ENCODE measurements around the gene NOTCH2. TPM values are rescaled to one million over a fixed set of nuclear protein-coding genes. Genes with fewer than 3 reads are reported as not detected.
"Not testable (repeated sequence)": the region's sequence is repeated elsewhere in the genome, so short reads cannot be mapped to it uniquely, and the experiment has no call there.

NOTCH2 gene
- 10 to 100 TPM; 11.6 to 38.1 (median 16.7) TPM for polyA plus RNA-seq

DNA sequence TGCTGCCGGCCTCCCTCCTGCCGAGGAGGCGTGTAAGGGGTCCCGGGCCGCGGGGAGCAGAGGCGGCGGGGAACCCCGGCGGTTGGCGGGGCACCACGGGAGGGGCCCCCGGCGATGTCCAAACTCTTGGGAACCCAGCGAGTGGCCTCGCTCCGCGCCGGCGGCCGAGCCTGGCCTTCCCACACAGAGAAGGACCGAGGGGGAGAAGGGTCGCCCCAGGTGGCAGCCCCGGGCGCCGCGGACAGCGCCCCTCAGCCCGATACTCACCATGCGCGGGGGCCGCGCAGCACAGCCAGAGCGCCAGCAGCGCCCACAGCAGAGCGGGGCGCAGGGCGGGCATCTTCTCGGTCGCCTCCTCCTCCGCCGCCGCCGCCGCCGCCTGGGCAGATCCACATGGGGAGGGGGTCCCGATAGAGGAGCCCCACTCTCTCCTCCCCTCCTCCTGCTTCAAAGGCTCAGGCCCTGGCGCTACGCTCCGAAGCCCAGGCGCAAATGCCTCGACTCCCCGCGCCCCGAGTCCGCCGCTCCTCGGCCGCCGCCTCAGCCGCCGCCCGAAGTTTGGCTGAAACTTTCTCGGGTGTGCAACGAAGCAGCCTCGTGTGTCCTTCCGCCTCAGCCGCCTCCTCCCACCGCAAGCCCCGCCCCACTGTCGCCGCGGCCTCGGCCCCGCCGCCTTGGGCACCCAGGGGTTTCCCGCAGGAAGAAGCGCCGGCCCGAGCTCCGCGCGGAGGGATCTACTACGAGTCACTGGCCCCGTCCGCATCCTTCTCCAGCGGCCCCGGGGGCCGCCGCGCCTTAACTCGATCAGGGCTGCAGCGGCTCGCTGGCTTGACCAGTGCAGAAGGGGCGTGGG, at the start of gene NOTCH2:
Gene NOTCH2 (minus strand): TSS at position 596 of the 853 bp plus-strand sequence. CDS start 256 bp downstream, at position 340.
- H3K36me3 Mint-ChIP-seq; H3K27ac Mint-ChIP-seq; H3K9me3 Mint-ChIP-seq; H3K27me3 Mint-ChIP-seq (ENCODE audit: low read depth in 3 of 3); H3K4me1 Mint-ChIP-seq: not testable (repeated sequence)
- H3K4me3 Mint-ChIP-seq: peak within 1 kb of the TSS; percentile 46 to 79 (median 65)
- DNase-seq: peak; percentile 79 to 85 (median 83)

DNA sequence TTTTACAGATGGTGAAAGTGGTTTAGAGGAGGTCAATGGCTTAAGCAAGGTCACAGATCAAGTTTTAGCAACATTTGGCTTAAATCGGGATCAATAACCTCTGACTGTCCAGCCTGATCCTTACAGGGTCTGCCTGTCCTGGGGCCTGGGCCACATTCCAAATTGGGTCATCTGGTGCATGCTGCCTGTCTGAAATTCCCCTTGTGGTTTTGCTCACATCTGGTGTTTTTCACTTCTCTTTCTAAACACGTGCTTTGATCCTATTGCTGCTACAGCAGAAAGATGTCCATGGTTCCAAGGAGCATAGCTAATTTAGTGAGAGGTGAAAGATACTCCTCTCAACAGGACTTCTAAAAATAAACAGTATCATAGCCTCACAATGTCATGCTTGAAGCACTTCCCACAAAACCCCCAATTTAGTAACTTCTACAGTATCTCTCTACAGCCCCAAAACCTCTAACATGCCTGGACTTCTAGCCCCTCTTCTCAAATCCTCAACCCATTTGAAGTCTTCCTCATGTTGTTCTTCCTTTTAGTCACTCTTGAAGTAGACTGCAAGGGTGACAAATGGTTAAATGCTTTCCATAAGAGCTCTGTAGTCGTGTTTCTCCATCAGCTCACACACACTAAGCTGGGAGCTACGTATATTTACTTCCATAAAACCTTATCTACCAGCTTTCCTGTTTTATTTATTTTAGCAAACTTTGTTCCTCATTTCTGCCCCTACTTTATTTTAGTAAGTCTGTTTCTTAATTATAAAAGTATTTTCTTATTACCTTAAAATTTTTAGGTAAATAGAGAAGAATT, 48.1 kb upstream of the NOTCH2 start:
- not testable (repeated sequence) for H3K27ac Mint-ChIP-seq; H3K27me3 Mint-ChIP-seq (ENCODE audit: low read depth in 3 of 3); H3K4me3 Mint-ChIP-seq; H3K9me3 Mint-ChIP-seq; H3K4me1 Mint-ChIP-seq; DNase-seq; H3K36me3 Mint-ChIP-seq

DNA sequence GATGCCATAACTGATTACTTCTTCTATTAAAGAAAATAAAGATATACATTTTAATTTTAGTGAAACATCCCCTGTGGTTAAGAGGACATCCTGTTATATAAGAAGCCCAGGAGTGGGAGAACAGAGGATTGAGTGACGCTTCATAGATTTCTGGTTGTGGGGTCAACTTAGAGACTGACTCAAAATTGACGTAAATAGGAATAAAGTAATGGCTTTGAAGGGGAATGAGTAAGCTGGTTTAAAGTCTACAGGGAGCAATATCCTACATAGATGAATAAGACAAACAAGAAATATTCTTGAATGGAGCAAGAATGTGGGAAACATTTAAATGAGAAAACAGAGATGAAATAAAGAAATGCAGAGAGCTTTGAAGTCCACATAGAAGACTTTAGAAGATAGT, 46.6 kb upstream of the NOTCH2 start:
- not testable (repeated sequence) for H3K4me3 Mint-ChIP-seq, H3K27ac Mint-ChIP-seq, H3K9me3 Mint-ChIP-seq

DNA sequence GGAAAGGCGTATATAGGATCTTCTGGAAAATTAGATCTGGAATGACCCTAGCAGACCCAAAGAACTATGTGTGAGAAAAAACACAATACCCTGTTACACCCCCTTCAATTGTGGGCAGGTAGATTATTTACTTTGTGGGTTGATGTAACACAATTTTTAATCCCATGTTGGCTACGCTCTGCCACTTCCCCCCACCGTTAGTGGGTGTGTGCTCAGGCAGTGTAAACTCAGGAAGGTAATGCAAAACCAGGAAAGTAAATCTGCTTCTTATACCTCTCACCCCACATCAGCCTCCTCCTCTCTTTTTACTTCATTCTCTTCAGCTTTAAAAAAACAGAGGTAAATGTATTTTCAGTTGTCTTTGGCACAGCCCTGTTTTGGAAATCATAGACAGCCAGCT, 43.7 kb upstream of the NOTCH2 start:
- H3K4me1 Mint-ChIP-seq; H3K36me3 Mint-ChIP-seq; DNase-seq; H3K4me3 Mint-ChIP-seq; H3K9me3 Mint-ChIP-seq; H3K27ac Mint-ChIP-seq; H3K27me3 Mint-ChIP-seq (ENCODE audit: low read depth in 3 of 3): not testable (repeated sequence)

More for the DNA sequence above, 46.6 kb upstream of the NOTCH2 start:
- not testable (repeated sequence) for H3K4me1 Mint-ChIP-seq; H3K27me3 Mint-ChIP-seq (ENCODE audit: low read depth in 3 of 3); DNase-seq; H3K36me3 Mint-ChIP-seq

DNA sequence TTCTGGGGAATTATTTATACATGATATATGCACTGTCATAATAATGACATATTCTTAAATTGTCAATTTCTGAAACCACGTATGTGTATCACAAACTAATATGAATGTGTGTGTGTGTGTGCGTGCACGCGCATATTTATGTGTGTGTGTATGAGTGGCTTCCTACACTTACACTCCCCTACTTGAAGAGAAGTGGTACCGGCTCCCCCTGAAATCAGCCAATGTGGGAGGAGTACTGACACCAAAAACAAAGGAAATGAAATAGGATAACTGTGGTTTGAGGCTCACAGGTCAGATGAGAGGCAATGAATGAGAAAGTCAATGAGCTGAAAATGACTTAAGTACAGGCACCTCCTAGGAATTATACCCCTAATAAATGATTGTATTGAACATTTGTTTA, 42.8 kb upstream of the NOTCH2 start:
- not testable (repeated sequence) for DNase-seq; H3K4me3 Mint-ChIP-seq; H3K4me1 Mint-ChIP-seq; H3K27me3 Mint-ChIP-seq (ENCODE audit: low read depth in 3 of 3); H3K36me3 Mint-ChIP-seq; H3K27ac Mint-ChIP-seq; H3K9me3 Mint-ChIP-seq

DNA sequence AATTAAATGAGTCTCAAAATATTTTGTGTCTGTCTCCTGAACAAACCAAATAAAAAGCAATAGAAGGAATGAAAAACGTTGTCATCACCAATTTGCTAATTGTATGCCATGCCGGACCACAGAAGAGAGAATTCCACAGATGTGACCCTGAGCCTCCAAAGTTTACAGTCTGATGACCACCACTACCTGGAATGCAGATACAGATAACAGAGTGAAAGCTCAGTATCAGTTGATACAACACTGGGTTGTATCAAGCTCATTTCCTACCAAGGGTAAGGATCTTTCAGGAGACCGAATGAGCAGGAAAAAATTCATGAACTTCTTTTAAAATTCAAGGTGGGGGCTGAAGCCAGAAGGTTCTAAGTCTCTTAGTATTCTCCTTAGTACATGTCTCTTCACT, 42.3 kb upstream of the NOTCH2 start:
- H3K27ac Mint-ChIP-seq; H3K4me3 Mint-ChIP-seq; H3K9me3 Mint-ChIP-seq; H3K27me3 Mint-ChIP-seq (ENCODE audit: low read depth in 3 of 3); DNase-seq; H3K36me3 Mint-ChIP-seq; H3K4me1 Mint-ChIP-seq: not testable (repeated sequence)

DNA sequence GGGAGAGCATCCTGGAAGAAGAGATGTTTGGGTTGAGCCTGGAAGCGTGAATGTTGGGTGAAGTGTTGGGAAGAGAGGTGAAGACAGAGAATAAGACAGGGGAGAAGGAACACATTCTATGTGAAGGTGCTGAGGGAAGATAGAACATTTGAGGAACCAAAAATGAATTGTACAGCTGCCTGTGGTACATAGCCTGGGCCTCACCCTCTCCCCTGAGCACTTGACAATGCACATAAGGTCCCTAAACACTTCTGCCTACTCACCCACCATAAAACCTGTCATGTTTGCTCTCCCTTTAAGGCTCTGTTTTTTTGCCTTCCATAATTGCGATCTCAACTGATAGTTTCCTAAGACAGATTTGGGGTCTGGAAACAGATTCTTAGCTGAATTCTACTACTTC, 41.5 kb upstream of the NOTCH2 start:
- H3K27ac Mint-ChIP-seq; H3K4me1 Mint-ChIP-seq; H3K9me3 Mint-ChIP-seq; DNase-seq; H3K4me3 Mint-ChIP-seq; H3K27me3 Mint-ChIP-seq (ENCODE audit: low read depth in 3 of 3); H3K36me3 Mint-ChIP-seq: not testable (repeated sequence)

DNA sequence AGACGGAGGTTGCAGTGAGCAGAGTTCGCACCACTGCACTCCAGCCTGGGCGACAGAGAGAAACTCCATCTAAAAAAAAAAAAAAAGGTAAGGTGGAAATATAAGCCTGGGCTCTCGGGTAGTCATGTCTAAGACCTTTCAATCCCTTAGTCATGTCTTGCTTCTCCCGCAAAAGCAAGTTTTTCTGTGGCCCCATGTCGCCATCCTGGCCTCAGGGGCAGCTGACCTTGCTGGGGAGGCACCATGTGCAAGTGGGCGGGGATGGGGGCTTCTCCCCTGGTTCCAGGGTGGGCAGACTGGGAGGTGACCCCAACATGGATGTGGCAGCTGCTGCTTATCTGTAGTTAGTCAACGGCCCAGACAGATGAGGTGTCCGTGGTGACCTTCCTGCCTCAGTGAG, 40.2 kb upstream of the NOTCH2 start:
- not testable (repeated sequence) for H3K27me3 Mint-ChIP-seq (ENCODE audit: low read depth in 3 of 3); H3K36me3 Mint-ChIP-seq; H3K4me3 Mint-ChIP-seq; DNase-seq; H3K9me3 Mint-ChIP-seq; H3K27ac Mint-ChIP-seq; H3K4me1 Mint-ChIP-seq

DNA sequence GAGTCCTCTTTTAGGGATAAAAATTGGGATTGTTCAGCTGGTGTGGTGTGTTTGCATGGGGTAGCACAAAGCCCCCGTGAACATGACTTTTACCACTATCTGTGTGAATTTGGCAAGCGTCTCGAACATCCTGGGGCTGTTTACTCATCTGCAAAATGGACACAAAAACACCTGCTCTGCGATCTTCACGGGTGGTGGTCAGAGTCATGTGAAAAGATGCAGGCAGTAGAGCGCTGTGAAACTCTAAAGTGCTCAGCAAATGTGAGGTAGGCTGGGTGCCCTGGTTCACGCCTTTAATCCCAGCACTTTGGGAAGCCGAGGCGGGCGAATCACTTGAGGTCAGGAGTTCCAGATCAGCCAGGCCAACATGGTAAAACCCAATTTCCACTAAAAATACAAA, 39.7 kb upstream of the NOTCH2 start:
- H3K9me3 Mint-ChIP-seq; H3K27ac Mint-ChIP-seq; H3K4me1 Mint-ChIP-seq; H3K27me3 Mint-ChIP-seq (ENCODE audit: low read depth in 3 of 3); H3K4me3 Mint-ChIP-seq; DNase-seq; H3K36me3 Mint-ChIP-seq: not testable (repeated sequence)

DNA sequence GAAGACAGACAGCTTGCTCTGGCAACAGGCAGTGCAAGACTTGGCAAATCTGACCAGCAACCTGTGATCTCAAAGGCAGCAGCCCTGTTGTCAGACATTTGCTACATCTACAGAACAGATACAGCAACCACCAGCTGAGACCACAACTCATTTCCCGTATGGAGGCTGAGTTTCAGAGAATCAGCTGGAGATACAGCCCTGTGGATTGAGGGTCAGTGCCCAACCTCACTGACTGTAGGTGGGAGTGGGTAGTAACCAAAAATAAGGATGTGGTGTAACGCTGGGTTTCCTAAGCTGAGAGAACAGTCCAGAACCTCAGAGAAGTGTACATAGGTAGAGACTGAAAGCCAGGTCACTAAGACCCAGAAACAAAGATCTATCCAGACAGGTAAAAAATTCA, 35.8 kb upstream of the NOTCH2 start:
- H3K4me1 Mint-ChIP-seq; H3K4me3 Mint-ChIP-seq; H3K27me3 Mint-ChIP-seq (ENCODE audit: low read depth in 3 of 3); DNase-seq; H3K9me3 Mint-ChIP-seq; H3K36me3 Mint-ChIP-seq: not testable (repeated sequence)
- peak overlapping the region in 1 of 6 donors; percentile 20 for H3K27ac Mint-ChIP-seq

DNA sequence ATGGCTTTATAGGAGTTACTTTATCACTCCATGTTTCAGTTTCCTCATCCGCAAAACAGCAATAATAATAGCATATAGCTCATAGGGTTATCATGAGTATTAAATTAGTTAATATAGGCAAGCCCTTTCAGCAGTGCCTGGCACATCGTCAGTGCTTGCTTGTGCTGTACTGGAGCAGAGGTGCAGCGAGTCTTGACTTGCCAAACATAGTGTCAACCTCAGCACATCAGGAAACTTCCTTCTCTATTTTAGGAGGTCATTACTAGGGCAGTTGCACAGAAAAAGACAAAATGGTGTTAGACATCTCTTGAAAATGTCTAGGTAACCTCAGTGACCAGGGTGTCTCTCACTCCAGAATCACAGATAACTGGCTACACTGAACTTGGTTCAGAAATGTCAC, 34.3 kb upstream of the NOTCH2 start:
- H3K4me1 Mint-ChIP-seq; H3K27ac Mint-ChIP-seq; H3K36me3 Mint-ChIP-seq; H3K9me3 Mint-ChIP-seq; H3K4me3 Mint-ChIP-seq; H3K27me3 Mint-ChIP-seq (ENCODE audit: low read depth in 3 of 3); DNase-seq: not testable (repeated sequence)

DNA sequence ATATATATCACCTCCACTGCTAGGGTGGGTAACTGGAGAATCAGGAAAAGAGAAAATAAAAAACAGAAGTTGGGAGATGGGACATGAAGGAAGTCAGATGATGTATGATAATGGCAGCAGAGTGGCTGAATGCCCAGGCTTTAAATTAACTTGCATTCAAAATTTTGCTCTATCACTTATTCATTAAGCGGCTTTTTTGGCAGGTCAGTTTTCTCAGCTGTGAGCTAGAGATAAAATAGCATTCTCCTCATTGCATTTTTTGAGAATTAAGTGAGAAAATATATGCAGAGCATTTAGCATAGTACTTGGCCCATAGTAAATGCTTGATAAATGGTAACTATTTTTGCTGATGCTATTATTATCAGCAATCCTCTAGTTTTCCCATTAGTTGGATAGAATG, 32.1 kb upstream of the NOTCH2 start:
- not testable (repeated sequence) for H3K27ac Mint-ChIP-seq; H3K9me3 Mint-ChIP-seq; DNase-seq; H3K36me3 Mint-ChIP-seq; H3K4me1 Mint-ChIP-seq; H3K4me3 Mint-ChIP-seq; H3K27me3 Mint-ChIP-seq (ENCODE audit: low read depth in 3 of 3)

DNA sequence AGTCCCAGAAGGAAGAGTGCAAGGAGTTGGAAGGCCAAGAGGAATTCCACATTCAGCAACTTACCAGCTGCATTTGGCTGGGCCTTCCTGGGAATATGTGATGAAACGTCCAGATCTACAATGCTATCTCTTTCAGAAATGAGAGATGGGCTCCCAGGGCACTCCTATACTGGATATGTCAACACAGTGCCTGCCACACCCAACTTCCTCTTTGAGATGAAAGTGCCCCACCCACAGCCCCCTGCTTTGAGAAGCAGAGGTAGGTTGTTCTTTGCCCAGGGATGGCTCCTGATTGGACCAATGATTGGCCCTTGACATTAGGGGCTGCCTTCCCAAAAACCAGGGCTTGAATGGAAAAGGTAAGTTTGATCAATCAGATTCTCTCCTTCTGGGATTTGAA, 31.1 kb upstream of the NOTCH2 start:
- H3K4me1 Mint-ChIP-seq; H3K27ac Mint-ChIP-seq; DNase-seq; H3K4me3 Mint-ChIP-seq; H3K27me3 Mint-ChIP-seq (ENCODE audit: low read depth in 3 of 3); H3K36me3 Mint-ChIP-seq; H3K9me3 Mint-ChIP-seq: not testable (repeated sequence)

DNA sequence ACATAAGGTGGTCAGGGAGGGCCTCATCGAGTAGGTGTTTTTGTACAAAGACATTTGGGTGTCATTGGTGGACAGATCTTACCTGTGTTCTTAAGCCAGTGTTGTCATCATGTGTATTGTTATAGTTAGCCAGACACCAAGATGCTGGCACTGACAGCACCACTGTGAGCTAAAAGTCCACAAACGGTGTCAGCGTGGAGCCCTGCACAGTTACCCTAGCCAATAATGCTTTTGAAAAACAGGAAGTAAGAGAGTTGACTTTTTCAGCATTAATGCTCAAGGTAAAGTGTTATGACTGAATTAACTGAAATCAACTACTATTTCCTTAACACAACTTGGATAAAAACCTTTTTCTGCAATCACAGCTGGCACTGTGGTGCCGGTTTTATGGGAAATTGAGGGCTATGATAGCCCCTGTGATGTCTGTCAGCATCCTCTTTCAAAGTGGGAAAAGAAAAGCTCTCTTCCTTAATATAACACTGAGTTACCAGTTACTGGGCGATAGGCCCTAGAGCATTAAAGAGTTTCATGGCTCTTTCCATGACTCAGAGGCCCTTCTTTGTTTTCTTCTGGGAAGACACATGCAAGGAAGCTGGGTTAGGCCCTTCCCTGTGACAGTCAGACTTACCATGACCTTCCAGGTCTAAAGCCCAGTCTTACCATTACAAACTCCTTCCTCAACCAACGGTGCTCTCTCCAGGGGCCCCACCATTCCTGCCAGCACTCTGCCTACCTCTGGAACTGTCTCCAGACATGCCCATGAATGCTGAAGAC, 29.7 kb upstream of the NOTCH2 start:
- H3K27ac Mint-ChIP-seq; H3K4me3 Mint-ChIP-seq; H3K9me3 Mint-ChIP-seq; DNase-seq; H3K27me3 Mint-ChIP-seq (ENCODE audit: low read depth in 3 of 3); H3K4me1 Mint-ChIP-seq; H3K36me3 Mint-ChIP-seq: not testable (repeated sequence)

All from immature natural killer cell (primary cell).